Adrenal gland (tissue), 5 donors: Measurements from ENCODE around the gene TIFAB.

Experiments
- POLR2A ChIP-seq, 2 donors: fragments of 450-650 bp; IDR thresholded peaks; one replicate each; pipeline ENCODE4 v1.6.1; 2017; ENCODE audit warnings: antibody characterized with exemption in 2 of 2, mild to moderate bottlenecking in 2 of 2, moderate library complexity in 1 of 2
- TF ChIP-seq, protein P1 (sequence below), 6 experiments: fragments of 450-650 bp in 4 of 6; fragments of 200-600 bp in 2 of 6; sonication (generic) in 1 of 6; IDR thresholded peaks; 1 replicate in 5 of 6; 2 replicates in 1 of 6; pipeline versions ENCODE4 v1.5.1 to v1.8.0; 2016 to 2021; ENCODE audit warnings: antibody characterized with exemption in 6 of 6, mild to moderate bottlenecking in 2 of 6, moderate library complexity in 1 of 6
- donor health status: DM: no; HTN: no; CAD: no.

DNA sequence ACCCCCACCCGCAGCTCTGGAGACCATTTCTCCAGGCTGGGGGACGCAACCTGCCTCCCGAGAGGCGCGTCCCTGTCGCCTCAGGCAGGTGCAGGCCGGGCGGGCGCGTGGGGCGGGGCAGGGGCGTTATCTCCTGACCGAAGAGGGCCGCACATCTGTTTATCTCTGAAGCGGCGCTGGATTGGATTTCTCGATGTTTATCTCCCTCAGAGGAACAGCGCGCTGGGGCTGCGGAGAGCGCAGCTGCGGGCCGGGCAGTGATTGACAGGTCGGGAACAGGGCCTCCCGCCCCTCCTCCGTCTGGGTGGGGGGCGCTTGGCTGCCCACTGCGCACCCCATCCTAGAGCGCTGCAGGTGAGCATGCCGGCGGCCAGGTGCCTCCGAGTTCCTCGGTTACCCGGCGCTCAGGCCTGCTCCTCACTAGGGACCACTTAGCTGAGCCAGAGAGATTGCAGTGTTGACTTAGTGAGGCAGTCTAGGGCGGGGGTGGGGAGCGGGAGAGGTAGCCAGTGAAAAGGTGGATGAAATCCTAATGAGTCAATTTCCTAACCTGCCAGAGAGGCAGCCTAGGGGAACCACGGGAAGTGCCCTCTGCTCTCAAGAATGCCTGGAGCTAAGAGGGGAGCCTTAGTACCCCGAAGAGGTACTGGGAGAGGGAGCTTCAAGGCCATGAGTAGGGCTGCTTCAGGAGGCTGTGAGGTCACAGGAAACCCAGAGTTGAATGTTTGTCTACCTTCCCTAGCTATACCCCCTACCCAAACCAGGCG is 39.6 kb upstream of the TIFAB start:
- no peak for TF ChIP-seq POLR2A (IDR thresholded peaks at IDR 0.05)
- TF ChIP-seq, protein P1, sequence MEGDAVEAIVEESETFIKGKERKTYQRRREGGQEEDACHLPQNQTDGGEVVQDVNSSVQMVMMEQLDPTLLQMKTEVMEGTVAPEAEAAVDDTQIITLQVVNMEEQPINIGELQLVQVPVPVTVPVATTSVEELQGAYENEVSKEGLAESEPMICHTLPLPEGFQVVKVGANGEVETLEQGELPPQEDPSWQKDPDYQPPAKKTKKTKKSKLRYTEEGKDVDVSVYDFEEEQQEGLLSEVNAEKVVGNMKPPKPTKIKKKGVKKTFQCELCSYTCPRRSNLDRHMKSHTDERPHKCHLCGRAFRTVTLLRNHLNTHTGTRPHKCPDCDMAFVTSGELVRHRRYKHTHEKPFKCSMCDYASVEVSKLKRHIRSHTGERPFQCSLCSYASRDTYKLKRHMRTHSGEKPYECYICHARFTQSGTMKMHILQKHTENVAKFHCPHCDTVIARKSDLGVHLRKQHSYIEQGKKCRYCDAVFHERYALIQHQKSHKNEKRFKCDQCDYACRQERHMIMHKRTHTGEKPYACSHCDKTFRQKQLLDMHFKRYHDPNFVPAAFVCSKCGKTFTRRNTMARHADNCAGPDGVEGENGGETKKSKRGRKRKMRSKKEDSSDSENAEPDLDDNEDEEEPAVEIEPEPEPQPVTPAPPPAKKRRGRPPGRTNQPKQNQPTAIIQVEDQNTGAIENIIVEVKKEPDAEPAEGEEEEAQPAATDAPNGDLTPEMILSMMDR (IDR thresholded peaks at IDR 0.05) = no peak
